Subcutaneous adipose tissue (tissue), 4 donors: Measurements from ENCODE around the gene BRMS1. TPM values are rescaled to one million over a fixed set of nuclear protein-coding genes. Genes with fewer than 3 reads are reported as not detected.

Experiments used
- total RNA-seq, 4 donors: library from RNA; depleted of rRNA; stranded (reverse); fragments of >200 nt; gene quantifications; one replicate each; pipeline ENCODE4 v1.1.0, GENCODE V29; 2016
- TF ChIP-seq, protein P1 (sequence below): fragments of 450-650 bp; IDR thresholded peaks from one replicate; pipeline ENCODE4 v1.5.1; 2016; ENCODE audit warnings: low read depth, mild to moderate bottlenecking, control low read depth, antibody characterized with exemption, moderate library complexity

Gene BRMS1
- total RNA-seq, 4 donors from 2014 or later = 20.5 to 47.1 (median 34.7) TPM

DNA sequence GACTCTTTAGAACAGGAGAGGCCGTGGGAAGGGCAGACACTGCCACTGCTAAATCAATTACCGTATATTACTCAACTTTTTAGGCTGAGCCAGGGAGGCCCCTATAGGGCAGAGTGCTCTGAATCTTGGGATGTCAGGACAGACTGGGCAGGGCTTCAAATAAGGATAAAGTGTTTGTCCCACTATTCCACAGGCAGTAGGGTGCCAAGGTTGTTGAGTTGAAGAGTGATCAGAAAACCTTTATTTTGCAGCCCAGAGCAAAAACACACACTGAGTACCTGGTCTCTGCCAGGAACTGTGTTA is 4.1 kb upstream of the BRMS1 start:
- TF ChIP-seq, protein P1, sequence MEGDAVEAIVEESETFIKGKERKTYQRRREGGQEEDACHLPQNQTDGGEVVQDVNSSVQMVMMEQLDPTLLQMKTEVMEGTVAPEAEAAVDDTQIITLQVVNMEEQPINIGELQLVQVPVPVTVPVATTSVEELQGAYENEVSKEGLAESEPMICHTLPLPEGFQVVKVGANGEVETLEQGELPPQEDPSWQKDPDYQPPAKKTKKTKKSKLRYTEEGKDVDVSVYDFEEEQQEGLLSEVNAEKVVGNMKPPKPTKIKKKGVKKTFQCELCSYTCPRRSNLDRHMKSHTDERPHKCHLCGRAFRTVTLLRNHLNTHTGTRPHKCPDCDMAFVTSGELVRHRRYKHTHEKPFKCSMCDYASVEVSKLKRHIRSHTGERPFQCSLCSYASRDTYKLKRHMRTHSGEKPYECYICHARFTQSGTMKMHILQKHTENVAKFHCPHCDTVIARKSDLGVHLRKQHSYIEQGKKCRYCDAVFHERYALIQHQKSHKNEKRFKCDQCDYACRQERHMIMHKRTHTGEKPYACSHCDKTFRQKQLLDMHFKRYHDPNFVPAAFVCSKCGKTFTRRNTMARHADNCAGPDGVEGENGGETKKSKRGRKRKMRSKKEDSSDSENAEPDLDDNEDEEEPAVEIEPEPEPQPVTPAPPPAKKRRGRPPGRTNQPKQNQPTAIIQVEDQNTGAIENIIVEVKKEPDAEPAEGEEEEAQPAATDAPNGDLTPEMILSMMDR = no peak

DNA sequence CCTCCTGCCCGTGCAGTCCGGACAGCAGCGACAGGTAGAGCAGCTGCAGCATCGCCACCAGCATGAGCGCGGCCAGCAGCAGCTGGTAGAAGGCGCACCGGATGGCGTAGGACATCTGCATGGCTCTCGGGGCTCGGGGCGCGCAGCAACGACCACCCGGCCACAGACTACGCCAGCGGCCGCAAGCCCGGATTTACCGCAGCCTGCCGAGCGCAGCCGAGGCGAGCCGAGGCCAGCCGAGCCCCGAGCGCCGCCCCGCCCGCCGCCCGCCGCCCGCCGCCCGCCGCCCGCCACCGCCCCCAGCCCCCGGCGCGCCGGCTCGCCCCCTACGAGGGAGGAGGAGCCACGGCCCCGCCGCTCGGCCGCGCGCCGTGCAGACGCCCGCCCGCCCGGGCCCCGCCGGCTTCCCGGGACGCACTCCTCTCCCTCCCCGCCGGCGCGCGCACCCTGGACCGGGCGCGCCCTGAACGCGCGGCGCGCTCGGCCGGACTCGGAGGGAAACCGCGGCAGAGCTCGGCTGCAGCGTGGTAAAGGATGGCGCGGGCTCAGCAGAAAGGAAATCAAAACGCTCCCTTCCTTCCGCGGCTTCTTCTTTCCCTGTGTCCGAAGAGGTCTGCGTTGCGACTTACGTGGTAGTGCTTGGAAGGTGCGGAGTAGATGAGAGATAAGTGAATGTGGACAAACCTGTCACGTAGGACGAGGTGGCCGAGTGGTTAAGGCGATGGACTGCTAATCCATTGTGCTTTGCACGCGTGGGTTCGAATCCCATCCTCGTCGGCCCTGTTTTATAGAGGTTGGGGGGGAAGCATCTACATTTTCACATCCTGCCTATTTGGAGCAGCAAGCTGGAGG is 2.7 kb upstream of the BRMS1 start, which contains the start of gene B4GAT1:
Gene B4GAT1, minus strand, starts transcription at position 205 of the 852 bp plus-strand sequence. Its CDS starts 84 bp downstream, at position 121.
- TF ChIP-seq, protein P1 = no peak

DNA sequence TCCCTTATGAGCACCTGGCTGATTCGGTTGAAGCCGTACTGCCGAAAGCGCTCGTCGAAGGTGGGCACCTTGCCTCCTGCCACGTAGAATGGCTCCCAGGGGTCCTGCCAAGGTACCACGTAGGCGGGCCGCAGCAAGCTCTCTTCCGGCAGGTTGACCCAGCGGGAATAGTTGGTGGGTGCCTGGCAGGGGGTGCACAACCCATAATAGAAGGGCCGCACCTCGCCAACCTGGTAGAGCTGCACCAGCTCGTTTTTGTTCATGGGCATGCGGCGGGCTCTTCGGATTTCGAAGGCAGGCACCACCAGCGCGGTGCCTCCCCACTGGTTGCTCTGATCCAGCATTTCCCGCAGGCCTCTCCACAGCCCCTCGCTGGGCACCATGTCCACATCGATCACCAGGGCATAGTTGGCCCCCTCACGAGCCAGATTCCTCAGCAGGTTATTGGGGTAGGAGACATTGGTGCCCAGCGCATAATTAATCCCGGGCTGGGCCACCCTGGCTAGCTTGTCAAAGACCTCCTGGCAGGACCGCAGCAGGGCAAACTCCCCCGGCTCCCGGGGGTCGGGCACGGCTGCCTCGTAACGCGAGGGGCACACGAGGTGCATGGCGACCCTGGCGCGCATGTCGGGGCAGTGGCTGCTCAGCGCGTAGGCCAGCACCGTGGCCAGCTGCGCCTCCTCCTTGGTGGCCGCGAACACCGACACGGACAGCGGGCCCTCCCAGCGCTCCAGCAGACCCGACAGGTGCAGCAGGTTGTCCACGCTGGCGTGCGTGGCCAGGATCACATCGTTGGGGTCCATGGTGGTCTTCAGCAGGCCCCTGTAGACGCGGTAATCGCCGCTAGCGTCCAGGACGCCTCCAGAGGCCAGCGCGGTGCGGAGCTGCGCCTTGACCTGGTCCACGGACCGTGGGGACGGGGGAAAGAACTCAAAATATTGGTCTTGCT is 1.8 kb upstream of the BRMS1 start:
- TF ChIP-seq, protein P1 = no peak

DNA sequence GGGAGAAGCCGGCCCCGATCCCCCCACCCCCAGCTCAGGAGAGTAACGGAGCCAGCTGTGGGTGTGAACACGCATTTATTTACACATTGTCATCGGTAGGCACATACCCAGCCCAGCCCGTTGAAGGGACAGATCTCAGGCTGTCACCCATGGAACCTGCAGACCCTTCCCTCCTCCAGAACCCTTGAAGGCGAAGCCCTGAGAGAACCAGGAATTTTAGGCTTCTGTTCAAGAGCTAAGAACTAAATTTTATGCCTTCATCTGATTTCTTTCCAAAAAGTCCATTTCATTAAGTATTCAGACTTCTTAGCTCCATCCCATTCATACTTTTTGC is 379 bp upstream of the BRMS1 start:
- TF ChIP-seq, protein P1 = no peak

DNA sequence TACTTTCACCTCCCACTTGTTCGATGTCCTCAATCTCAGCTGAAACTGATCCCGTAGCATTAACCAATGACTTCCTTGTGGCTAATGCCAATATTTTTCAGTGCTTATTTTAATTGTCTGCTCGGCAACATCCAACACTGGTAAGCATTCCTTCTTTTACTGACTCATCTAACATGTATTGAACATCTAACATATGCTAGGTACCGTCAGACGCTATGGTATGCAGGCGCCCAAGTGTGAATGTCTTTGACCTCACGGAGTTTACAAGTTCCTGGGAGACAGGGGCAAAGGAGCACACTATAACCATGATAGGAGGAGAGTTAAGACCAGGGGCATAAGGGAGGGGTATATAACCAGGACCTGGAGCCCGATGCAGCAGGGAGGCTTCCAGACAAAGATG is 1.7 kb downstream of the BRMS1 start:
- TF ChIP-seq, protein P1 = no peak

DNA sequence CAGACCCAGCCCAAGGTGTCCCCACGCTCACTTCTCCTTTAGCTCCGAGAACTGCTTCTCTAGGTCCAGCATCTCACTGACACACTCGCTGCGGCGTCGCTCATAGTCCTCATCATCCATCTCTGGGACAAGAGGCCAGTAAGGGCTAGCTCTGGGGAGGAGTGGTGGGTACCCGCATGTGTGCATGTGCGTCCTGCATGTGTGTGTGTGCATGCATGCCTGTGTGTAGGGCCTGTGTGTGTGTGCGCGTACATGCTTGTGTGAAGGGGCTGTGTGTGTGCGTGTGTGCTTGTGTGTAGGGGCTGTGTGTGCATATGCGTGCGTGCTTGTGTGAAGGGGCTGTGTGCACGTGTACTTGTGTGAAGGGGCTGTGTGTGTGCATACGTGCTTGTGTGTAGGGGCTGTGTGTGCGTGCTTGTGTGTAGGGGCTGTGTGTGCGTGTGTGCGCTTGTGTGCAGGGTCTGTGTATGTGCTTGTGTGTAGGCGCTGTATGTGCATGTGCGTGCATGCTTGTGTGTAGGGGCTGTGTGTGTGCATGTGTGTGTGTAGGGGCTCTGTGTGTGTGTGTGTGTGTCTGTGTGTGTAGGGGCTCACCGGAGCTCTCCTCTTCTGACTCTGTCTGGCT is 3.3 kb downstream of the BRMS1 start:
- TF ChIP-seq, protein P1 = no peak
